Activated CD4-positive, CD25-positive, alpha-beta regulatory T cell (primary cell): ENCODE results near the gene ZNF285.
A peak's percentile ranks its signal among the peaks of the same experiment; 100 is the strongest.
"Not testable (repeated sequence)": the region's sequence is repeated elsewhere in the genome, so short reads cannot be mapped to it uniquely, and the experiment has no call there.

Source experiments
- DNase-seq, 4 experiments: peaks; one replicate each; lab custom pipeline; 2025; lab: John Stamatoyannopoulos, UW

The ZNF285 gene

DNA sequence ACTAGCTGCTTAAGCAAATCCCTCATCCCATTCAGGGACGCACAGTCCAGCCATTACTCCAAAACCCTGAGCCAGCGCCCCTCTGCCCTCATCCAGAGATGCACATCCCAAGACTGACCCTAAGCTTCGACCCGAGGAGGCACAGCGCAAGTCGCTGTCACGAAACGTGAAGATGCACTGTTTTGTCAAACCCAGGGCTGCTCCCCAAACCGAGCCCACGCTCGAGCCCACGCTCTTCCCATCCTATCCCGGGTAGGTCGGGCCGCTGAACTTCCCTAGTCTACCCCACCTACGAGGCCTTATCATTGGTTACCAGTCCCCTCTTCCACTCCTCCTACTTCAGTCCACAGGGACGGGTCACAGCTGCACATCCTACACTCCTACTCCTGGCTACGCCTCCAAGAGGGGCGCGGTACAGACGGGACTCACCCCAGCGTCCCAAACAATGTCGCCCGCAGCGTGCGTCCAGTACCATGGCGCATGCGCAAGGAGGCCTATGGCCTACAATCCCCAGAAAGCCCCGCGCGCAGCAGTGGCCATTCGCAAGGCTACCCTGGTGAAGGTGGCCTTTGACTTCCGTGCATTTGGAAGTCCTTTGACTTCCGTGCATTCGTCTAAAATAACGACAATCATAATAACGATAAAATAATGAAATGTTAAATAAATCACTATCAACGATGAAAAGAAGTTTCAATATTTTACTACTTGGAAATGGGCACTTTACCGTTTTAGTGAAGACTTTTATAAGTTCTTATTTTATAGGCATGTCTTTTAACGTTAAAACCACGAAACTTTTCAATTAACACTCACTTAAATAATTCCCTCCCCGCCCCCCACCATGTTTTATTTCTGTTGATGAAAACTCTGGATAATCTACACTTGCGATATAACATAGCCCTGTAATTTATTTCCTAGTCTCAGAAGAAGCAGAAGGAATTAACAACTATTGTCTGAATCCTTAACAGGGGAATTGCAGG lies at the start of gene ZNF285:
Gene ZNF285, minus strand, starts transcription at position 470 of the 977 bp plus-strand sequence. CDS start 4,395 bp downstream, outside the sequence.
- DNase-seq, result no peak

DNA sequence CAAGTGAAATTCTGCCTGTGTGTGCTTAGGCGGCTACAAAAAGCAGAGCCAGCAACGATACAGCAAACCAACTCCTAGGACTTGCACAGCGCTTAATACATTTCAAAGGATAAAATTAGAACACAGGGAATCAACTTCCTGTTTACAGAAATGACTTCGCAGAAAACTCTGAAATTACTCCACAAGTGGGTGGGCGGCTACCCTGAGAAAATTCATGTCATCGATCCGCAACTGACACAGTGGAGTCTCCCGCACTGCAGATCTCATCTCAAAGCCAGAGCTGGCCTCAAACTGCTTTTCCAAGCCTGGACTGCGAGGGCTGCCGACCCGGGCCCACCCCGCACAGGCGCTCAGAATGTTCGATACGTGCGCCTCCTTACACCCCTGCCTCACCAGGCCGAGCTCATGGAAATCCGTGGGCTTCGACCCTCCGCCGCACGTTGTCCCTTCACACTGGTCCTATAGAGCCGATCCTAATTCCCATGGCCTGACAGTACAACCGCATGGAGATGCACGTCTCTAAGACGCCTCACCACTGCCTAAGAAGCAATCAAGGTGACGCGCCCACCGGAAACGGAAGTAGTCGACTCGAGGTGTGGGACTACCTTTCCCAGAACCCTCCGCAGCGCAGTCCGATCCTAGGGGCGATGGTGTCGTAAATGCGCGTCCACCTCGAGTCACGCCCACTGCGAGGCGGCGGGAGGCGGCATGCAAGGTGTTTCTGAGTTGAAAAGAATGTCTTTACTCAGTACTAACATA lies 46.7 kb upstream of the ZNF285 start, which contains the start of gene ZNF229:
Gene ZNF229, minus strand, starts transcription at position 557 of the 759 bp plus-strand sequence. CDS start 5,625 bp downstream, outside the sequence.
- DNase-seq, result peak; percentile 7 to 56 (median 24)

DNA sequence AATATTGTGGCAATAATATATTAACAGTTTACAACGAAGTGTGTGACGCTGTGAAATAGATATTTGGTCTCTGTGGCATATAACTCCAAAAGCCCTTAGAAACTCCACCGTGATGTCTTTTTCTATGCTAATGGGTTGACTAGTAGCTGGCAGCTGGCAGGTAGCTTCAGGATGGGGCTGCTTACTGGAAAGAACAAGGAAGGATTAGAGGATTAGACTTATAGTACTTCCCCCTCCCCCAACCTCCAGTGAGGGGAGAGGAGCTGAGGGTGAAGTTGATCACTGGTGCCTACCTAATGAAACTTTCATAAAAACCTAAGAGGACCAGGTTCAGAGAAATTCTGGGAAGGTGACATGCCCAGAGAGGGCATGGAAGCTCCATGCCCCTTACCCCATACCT lies 37.0 kb upstream of the ZNF285 start:
- DNase-seq, result no peak

DNA sequence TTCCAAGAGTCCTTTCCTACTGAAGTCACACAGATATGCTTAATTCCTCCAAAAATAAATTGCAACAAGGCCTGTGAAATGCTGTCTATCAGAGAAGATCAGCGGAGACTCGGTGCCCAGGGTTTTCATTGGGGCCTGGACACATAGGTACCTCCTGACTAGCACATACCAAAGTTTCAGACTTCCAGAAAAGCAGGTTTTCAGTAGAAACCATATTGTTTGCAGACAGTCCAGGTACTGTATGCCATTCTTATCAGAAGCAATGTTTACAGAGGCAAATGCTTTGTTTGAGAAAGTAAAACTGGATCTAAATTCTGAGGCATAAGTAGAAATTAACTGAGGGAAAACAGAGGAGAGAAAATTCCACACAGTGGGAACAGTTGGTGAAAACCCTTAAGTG lies 34.0 kb upstream of the ZNF285 start:
- no peak for DNase-seq

DNA sequence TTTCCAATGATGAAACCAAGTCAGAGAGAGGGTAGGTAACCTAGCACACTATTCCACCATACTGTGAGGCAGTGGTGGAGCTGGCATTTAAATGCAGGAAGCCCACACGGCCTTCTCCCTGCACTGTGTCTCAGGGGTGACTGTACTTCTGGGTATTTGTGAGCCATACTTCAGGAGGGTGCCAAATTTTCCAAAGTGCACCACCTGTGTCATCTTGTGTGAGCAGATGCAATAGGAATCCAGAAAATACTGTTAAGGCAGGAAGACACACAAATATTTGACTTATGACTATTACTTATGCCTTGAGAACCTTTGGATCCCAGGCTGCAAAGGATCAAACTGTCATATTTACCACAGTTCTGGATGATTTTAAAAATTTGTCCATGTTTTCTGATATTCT lies 29.5 kb upstream of the ZNF285 start:
- no peak for DNase-seq

DNA sequence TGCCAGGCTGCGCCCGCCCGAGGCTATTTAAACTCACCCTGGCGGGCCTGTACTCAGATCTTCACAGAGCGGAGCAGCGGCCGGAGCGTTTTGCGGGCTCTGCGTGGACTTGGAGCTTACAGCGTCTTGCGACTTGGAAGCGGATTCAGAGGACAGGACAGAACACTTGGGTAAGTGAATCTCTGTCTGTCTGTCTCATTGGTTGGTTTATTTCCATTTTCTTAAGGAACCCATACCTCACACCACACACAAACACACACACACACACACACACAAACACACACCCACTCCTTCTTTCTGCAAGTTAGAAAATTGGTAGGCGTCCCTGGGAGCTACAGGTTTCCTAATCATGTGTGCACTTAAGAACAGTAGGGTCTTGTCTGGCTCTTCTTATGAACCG lies 14.1 kb upstream of the ZNF285 start:
- DNase-seq, result not testable (repeated sequence)

DNA sequence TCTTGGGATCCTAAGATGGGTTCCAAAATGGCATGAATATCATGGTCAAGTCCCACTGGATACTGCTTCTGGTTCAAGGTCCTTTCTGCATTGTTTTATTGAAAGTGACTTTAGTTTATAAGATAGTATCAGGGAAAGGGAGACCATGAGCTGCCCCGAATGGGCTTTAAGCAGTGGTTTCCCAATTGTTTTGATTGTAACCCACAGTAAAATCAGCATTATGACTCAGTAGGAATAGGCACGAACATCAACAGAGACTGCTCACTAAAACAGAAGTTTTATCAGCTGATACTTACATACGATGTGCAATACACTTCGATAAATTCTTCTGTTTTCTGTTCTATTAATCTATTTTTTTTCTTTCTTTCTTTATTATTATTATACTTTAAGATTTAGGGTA lies 12.1 kb downstream of the ZNF285 start:
- not testable (repeated sequence) for DNase-seq

DNA sequence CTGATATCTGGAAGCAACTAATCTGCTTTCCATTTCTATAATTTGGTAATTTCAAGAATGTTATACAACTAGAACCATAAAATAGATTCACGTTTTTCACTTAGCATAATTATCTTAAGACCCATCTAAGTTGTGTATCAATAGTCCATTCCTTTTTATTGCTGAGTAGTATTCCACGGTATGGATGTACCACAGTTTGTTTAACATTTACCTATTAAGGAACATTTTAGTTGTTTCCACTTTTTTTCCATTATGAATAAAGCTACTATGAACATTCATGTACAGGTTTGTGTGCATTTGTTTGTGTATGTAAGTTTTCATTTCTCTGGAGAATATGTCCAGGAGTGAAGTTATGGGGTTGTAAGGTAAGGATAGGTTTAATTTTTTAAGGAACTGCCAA lies 26.6 kb downstream of the ZNF285 start:
- DNase-seq, result no peak

DNA sequence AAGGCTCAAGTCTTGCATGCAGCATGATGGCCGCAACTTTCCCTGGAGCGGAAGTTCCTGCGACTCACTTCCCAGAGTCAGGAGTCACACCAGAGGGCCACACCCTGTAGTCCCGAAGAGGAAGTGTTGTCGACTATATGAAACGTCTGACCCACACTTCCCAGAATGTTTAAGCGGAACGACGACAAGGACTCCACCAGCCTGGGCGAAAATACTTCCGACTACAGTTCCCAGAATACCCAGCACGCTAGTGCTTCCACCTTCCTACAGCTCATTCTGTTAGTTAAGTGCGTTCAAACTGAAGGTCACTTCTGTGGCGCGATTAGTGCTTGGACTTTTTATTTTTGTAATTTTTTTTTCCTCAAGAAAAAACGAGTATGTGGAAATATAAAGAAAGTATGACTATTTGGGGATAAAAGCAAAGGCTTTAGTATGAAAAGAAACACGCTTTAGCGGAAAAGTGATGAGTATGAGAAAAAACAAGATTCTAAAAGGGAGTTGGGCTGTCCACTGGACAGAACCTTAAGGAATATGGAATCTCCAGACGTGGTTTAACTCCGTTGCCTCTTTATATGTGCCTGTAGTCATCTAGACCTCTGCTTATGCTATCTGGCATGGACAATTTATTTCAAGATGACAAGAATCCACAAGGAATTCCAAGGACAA lies 29.5 kb downstream of the ZNF285 start:
- no peak for DNase-seq

DNA sequence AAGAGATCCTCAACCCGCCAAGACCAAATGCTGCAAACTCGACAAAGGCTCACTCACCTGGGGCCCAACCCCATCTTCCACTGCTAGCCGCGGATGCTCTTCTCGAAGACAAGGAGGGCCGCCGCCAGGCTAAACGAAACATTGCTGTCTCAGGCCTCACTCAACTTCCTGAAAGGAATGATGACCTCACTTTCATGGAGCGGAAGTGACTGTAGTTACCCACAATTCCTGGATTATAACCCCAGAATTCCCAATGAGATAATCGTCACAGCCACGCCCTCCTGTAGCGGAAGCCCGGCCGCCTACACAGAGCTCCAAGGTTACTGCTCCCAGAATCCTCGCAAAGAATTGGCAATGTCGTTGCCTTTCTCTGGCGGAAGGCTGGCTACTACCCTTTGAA lies 34.4 kb downstream of the ZNF285 start:
- DNase-seq, result no peak

DNA sequence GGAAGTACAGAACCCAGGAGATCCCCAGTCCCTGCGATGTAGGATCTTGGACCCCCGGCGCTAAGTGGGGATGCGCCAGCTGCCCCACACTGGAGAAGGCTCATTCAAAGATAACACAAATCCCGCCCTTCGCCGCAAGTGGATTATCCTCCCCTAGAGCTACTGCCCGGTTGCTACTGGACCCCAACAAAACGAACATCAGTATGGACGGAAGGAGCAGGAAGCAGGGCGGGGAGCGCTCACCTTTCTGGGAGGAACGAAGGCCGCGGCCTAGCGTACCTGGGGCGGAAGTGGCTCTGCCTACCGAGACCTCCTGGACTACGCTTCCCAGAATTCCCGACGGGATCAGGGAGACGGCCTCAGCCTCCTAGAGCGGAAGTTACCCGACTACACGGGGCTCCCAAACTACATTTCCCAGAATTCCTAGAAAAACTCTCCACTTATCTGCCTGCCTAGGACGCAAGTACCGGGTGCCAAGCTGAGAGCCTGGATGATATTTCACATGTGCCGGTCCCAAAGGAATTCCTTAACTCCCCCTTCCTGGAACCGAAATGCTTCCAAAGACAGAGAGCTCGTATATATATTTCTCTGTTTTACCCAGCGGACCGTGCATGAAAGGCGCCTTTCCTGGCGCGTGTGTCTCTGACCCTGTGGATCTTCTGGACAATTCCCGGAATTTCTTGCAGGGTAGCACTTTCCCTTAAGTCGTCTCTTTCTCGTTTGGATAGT lies 44.9 kb downstream of the ZNF285 start, which contains the start of gene ZNF112:
Gene ZNF112, minus strand, starts transcription at position 298 of the 729 bp plus-strand sequence. CDS start 16,141 bp downstream, outside the sequence.
- peak in 1 of 4 experiments; percentile 4 for DNase-seq

DNA sequence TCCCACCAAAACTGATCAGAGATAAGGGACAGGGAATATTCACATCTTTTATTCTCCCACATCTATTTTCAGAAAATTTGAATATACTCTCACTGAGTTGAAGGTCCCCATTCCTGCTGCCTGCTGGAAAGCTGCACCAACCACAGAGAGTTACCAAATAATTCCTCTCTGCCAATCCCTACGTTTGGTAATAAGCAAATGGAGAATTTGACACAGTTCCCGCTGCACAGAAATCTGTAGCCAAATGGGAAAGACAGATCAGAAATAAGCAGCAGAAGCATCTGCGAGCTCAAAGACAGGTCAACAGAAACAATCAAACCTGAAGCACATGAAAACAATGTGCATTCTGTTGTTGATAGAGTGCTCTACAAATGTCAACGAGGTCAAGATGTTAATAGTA lies 54.9 kb downstream of the ZNF285 start:
- no peak for DNase-seq

DNA sequence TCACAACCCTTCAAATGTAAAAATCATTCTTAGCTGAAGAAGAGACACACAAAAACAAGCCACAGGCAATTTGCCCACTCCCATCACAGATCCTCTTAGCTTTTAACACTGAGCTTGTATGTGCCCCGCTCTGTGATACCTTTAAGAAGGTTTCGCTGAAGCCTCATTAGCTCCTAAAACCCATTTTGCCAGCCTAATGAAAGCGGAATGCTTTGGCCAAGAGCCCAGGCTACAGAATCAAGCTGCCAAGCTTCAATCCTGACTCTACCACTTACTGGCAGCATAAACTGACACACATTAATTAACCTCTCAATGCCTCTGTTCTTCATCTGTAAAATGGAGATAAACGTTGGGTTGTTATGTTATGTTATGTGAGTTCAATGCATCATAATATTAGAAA lies 55.4 kb downstream of the ZNF285 start:
- no peak for DNase-seq

DNA sequence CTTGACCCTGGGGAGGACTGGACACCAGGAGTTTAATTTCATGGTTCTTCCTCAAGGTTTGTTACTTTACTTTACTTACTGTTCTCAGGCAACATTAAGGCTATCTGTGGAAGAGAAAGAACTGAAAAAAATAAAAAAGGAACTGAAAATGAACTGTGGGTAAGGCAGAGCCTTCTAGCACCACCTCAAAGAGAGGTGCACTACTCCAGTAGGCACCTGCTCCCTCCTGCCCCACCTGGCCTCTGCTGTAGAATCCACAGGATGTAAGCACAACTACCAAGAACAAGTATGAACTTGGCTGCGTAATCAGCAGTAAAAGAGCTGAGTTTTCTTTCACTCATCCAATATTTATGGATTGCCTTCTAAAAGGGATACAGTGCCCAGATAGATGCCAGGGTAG lies 57.2 kb downstream of the ZNF285 start:
- DNase-seq, result no peak

DNA sequence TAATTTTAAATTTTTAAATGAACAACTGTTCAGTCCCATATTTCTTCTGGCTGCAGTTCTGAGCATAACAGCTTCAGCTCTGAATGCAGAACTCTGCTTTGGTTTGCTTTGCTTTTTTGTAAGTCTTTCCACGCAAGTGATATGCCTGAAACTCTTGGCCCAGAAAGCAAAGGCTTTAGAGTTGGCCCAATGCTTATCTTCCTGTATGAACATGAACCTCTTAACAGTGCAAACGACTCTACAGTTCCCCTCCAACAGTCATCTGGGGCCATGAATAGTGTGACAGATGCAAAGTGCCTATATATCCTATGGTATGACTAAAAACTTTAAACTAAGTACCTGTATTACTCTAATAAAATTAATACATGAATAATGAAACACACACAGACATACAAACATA lies 59.6 kb downstream of the ZNF285 start:
- DNase-seq, result no peak

DNA sequence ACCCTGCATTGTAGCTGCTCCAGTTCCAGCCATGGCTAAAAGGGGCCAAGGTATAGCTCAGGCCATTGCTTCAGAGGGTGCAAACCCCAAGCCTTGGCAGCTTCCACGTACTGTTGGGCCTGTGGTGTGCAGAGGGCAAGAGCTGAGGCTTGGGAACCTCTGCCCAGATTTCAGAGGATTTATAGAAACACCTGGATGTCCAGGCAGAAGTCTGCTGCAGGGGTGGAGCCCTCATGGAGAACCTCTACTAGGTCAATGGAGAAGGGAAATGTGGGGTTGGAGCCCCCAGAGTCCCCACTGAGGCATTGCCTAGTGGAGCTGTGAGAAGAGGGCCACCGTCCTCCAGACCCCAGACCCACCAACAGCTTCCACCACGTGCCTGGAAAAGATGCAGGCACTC lies 66.8 kb downstream of the ZNF285 start:
- not testable (repeated sequence) for DNase-seq
